Loucy (cell line): ENCODE measurements around the gene PBX2.

ENCODE experiments used
- H2AFZ ChIP-seq: fragments of 200-600 bp; sonication (generic); 2 replicates; pipeline ENCODE4 v1.6.0; 2016; ENCODE audit warnings: antibody characterized with exemption, mild to moderate bottlenecking, low read length, moderate library complexity
- H3F3A ChIP-seq: fragments of 200-600 bp; 2 replicates; pipeline ENCODE4 v1.6.0; 2016; ENCODE audit warnings: antibody characterized with exemption, low read depth, mild to moderate bottlenecking
- H3K27me3 ChIP-seq: fragments of 200-600 bp; sonication (generic); 2 replicates; pipeline ENCODE4 v1.6.1; 2014; ENCODE audit warnings: low read length, mild to moderate bottlenecking; ENCODE audit not compliant: insufficient read depth, poor library complexity, severe bottlenecking
- H3K36me3 ChIP-seq: fragments of 200-600 bp; sonication (generic); 2 replicates; pipeline ENCODE4 v1.6.1; 2016; ENCODE audit warnings: low read length; ENCODE audit not compliant: insufficient read depth
- H3K4me1 ChIP-seq: fragments of 200-600 bp; sonication (generic); 2 replicates; pipeline ENCODE4 v1.5.1; 2014; ENCODE audit warnings: low read length, mild to moderate bottlenecking; ENCODE audit not compliant: insufficient read depth, poor library complexity, severe bottlenecking
- H3K4me2 ChIP-seq: fragments of 200-600 bp; sonication (generic); 2 replicates; pipeline ENCODE4 v1.6.0; 2014; ENCODE audit warnings: antibody characterized with exemption, low read length, low read depth, mild to moderate bottlenecking; ENCODE audit not compliant: poor library complexity, severe bottlenecking
- H3K4me3 ChIP-seq: fragments of 200-600 bp; sonication (generic); 2 replicates; pipeline ENCODE4 v1.5.1; 2014; ENCODE audit warnings: low read length, mild to moderate bottlenecking, mixed read lengths; ENCODE audit not compliant: poor library complexity, severe bottlenecking
- H3K79me2 ChIP-seq: fragments of 200-600 bp; sonication (generic); 2 replicates; pipeline ENCODE4 v1.6.1; 2014; ENCODE audit warnings: low read length; ENCODE audit not compliant: insufficient read depth
- H3K9ac ChIP-seq: fragments of 200-600 bp; sonication (generic); 2 replicates; pipeline ENCODE4 v1.6.0; 2014; ENCODE audit warnings: mild to moderate bottlenecking, low read depth, low read length, moderate library complexity; ENCODE audit not compliant: poor library complexity, severe bottlenecking
- H3K9me2 ChIP-seq: fragments of 200-600 bp; sonication (generic); replicated peaks from 2 replicates; pipeline ENCODE4 v1.6.1; 2016; ENCODE audit warnings: low read depth, low read length, mixed read lengths
- H3K9me3 ChIP-seq: fragments of 200-600 bp; sonication (generic); 2 replicates; pipeline ENCODE4 v1.6.1; 2014; ENCODE audit warnings: mild to moderate bottlenecking, antibody characterized with exemption, low read length, low read depth; ENCODE audit not compliant: insufficient read depth
- H4K20me1 ChIP-seq: fragments of 200-600 bp; sonication (generic); 2 replicates; pipeline ENCODE4 v1.6.0; 2014; ENCODE audit warnings: antibody characterized with exemption, low read length, mild to moderate bottlenecking; ENCODE audit not compliant: insufficient read depth, poor library complexity, severe bottlenecking
- EZH2phosphoT487 ChIP-seq: fragments of 200-600 bp; IDR thresholded peaks from 2 replicates; pipeline ENCODE4 v1.6.1; 2018; ENCODE audit warnings: antibody characterized with exemption, mild to moderate bottlenecking, moderate library complexity, borderline replicate concordance
- TF ChIP-seq, protein P1 (sequence below): fragments of 200-600 bp; sonication (generic); conservative IDR thresholded peaks from 2 replicates; pipeline ENCODE4 v1.5.1; 2014; ENCODE audit warnings: mild to moderate bottlenecking, antibody characterized with exemption, low read length

The PBX2 gene

DNA sequence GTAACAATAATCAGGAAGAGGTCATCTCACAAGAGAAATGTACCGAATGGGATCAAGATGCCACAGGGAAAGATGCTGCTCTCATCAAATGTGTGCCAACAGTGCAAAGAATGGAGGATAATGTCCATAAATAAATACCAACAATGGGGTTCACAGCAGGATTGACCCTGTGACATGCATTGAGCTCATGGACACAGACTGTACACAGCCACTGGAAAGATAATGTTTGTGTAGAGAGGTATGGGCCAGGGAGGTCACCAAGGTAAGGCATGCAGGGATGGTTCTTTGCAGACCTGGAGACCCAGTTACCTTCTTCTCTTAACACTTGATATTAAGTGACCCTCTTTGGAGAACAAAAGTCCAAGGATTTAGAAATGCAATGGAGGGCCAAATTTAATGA, 15.6 kb downstream of the PBX2 start:
- Histone ChIP-seq H3K36me3 (no peaks in the 10 kb centered on the region), H3K79me2 (peaks cover 43% of the 10 kb centered on the region), H3K9me2 (no peaks in the 10 kb centered on the region)

DNA sequence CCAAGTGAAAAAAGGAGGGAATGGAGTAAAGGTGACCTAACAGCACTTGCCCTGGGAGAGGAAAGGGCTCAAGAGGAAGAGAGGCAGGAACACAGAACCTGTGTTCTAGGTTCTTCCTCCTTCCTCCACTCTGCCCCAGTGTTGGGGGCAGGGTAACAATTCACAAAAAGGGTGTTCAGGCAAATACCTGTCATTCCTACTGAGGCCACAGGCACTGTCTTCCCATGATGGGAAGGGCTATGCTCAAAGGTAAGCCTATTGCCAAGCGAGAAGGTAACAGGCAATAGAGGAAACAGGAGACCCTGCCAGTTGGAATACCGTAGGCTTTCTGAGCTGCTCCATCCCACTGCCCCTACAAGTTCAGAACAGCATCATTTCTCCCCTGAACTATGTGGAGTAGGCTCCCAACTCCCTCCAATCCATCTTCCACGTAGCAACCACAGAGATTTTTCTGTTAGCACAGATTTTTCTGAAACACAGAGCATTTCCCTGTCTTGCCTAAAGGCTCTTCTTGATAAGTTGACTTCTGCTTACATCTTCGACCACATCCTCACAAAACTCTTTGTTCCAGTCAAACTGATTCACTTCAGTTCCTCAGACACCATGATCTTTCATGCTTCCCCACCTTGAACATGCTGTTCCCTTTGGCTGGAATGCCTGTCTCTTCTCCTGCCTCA, 16.8 kb downstream of the PBX2 start:
- H3K4me1 ChIP-seq: peaks cover 37% of the 10 kb centered on the region
- H3K4me2 ChIP-seq: no peak overlapping the region
- peaks cover 6% of the 10 kb centered on the region; the same call in 1 of the 2 replicates for H3K36me3 ChIP-seq
- no peaks in the 10 kb centered on the region for H3K27me3 ChIP-seq
- no peak overlapping the region for H2AFZ ChIP-seq
- H3F3A ChIP-seq: peaks cover 4% of the 10 kb centered on the region; the same call in 1 of the 2 replicates
- no peaks in the 10 kb centered on the region for H3K9me3 ChIP-seq
- H4K20me1 ChIP-seq: no peaks in the 10 kb centered on the region
- TF ChIP-seq EZH2phosphoT487: no peak
- TF ChIP-seq, protein P1, sequence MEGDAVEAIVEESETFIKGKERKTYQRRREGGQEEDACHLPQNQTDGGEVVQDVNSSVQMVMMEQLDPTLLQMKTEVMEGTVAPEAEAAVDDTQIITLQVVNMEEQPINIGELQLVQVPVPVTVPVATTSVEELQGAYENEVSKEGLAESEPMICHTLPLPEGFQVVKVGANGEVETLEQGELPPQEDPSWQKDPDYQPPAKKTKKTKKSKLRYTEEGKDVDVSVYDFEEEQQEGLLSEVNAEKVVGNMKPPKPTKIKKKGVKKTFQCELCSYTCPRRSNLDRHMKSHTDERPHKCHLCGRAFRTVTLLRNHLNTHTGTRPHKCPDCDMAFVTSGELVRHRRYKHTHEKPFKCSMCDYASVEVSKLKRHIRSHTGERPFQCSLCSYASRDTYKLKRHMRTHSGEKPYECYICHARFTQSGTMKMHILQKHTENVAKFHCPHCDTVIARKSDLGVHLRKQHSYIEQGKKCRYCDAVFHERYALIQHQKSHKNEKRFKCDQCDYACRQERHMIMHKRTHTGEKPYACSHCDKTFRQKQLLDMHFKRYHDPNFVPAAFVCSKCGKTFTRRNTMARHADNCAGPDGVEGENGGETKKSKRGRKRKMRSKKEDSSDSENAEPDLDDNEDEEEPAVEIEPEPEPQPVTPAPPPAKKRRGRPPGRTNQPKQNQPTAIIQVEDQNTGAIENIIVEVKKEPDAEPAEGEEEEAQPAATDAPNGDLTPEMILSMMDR: no peak
- no peak overlapping the region for H3K4me3 ChIP-seq
- H3K9me2 ChIP-seq: no peaks in the 10 kb centered on the region
- H3K9ac ChIP-seq: peak overlapping the region; percentile 8
- H3K79me2 ChIP-seq: peaks cover 34% of the 10 kb centered on the region

More for the DNA sequence above, 15.6 kb downstream of the PBX2 start:
- Histone ChIP-seq H3K27me3 (no peaks in the 10 kb centered on the region), H3K4me2 (peak overlapping the region; percentile 85), H3K4me1 (peaks cover 40% of the 10 kb centered on the region), H4K20me1 (no peaks in the 10 kb centered on the region), H3F3A (peaks cover 4% of the 10 kb centered on the region; the same call in 1 of the 2 replicates), H3K9me3 (no peaks in the 10 kb centered on the region), H3K9ac (peak overlapping the region; percentile 8), H2AFZ (no peak overlapping the region), H3K4me3 (peak overlapping the region; percentile 88)
- TF ChIP-seq, protein P1: no peak
- no peak for TF ChIP-seq EZH2phosphoT487

GRCh38 chr6:32171234-32171633, 18.8 kb downstream of the PBX2 start:
- TF ChIP-seq, protein P1: no peak
- no peak for TF ChIP-seq EZH2phosphoT487

More at GRCh38 chr6:32171234-32171633, 18.8 kb downstream of the PBX2 start:
- Histone ChIP-seq H3K4me3 (no peak overlapping the region), H3K79me2 (peaks cover 26% of the 10 kb centered on the region), H3F3A (no peaks in the 10 kb centered on the region), H2AFZ (no peak overlapping the region), H3K4me2 (no peak overlapping the region), H3K9me3 (no peaks in the 10 kb centered on the region), H3K4me1 (peaks cover 27% of the 10 kb centered on the region), H4K20me1 (no peaks in the 10 kb centered on the region), H3K36me3 (peaks cover 17% of the 10 kb centered on the region; the same call in 1 of the 2 replicates), H3K9me2 (no peaks in the 10 kb centered on the region), H3K27me3 (no peaks in the 10 kb centered on the region), H3K9ac (no peak overlapping the region)
